Islet precursor cell (in vitro differentiated cells): ENCODE results near the gene RNU4-1.

Experiments
- DNase-seq: peaks from one replicate; pipeline ENCODE4 v3.0.0-alpha.2; 2018

Gene RNU4-1

GRCh38 chr12:120287491-120287890, 5.5 kb downstream of the RNU4-1 start:
- no peak for DNase-seq

- DNase-seq, result peak; percentile 89
These were observed 6.1 kb downstream of the RNU4-1 start for GRCh38 chr12:120286768-120287490.

- no peak for DNase-seq
These were observed 8.7 kb downstream of the RNU4-1 start for GRCh38 chr12:120284381-120284780.

GRCh38 chr12:120283318-120283717, 9.7 kb downstream of the RNU4-1 start:
- DNase-seq, result peak; percentile 88

GRCh38 chr12:120278137-120279069, 14.6 kb downstream of the RNU4-1 start:
- DNase-seq, result no peak

- no peak for DNase-seq
These were observed 16.3 kb downstream of the RNU4-1 start for GRCh38 chr12:120276734-120277133.

- peak; percentile 51 for DNase-seq
These were observed 25.3 kb downstream of the RNU4-1 start for GRCh38 chr12:120267736-120268135.

GRCh38 chr12:120266180-120266870, 26.7 kb downstream of the RNU4-1 start:
- DNase-seq, result no peak

GRCh38 chr12:120265473-120266179, 27.4 kb downstream of the RNU4-1 start, which contains the start of gene PXN:
Gene PXN (minus strand): TSS chr12:120265730. CDS start chr12:120265629, 101 bp downstream.
- peak; percentile 95 for DNase-seq

- DNase-seq, result no peak
These were observed 28.0 kb downstream of the RNU4-1 start for GRCh38 chr12:120264904-120265472.

- DNase-seq, result peak; percentile 81
These were observed 28.7 kb downstream of the RNU4-1 start for GRCh38 chr12:120264086-120264903.

- peak; percentile 51 for DNase-seq
These were observed 29.3 kb downstream of the RNU4-1 start for GRCh38 chr12:120263748-120264085.

GRCh38 chr12:120262852-120263747, 29.9 kb downstream of the RNU4-1 start:
- peak; percentile 58 for DNase-seq

- DNase-seq, result peak; percentile 80
These were observed 30.8 kb downstream of the RNU4-1 start for GRCh38 chr12:120261951-120262851.

GRCh38 chr12:120260607-120261006, 32.4 kb downstream of the RNU4-1 start:
- peak; percentile 52 for DNase-seq

- DNase-seq, result peak; percentile 51
These were observed 33.4 kb downstream of the RNU4-1 start for GRCh38 chr12:120259418-120260202.

- DNase-seq, result peak; percentile 51
These were observed 34.6 kb downstream of the RNU4-1 start for GRCh38 chr12:120258323-120258896.
